Measurements from ENCODE around the gene ELP2. TPM values are rescaled to one million over a fixed set of nuclear protein-coding genes. Genes with fewer than 3 reads are reported as not detected.

The ELP2 gene
- total RNA-seq, 1 experiment from 2014 or later, result 137 TPM

GRCh38 chr18:36088256-36088655 lies 41.4 kb upstream of the ELP2 start:
- no peak overlapping the region for H3K4me3 Mint-ChIP-seq
- H3K4me1 ChIP-seq (ENCODE audit: insufficient read depth, low read length), result no peaks in the 10 kb centered on the region
- H4K91ac ChIP-seq (ENCODE audit: insufficient read length, low read depth, low read length), result no peak overlapping the region
- no peak overlapping the region for H3K27ac Mint-ChIP-seq
- peaks cover 4% of the 10 kb centered on the region for H3K27me3 Mint-ChIP-seq (ENCODE audit: low read depth)
- no peaks in the 10 kb centered on the region; a peak in 1 of 5 replicates for H3K9me3 Mint-ChIP-seq
- no peak overlapping the region for H2BK20ac ChIP-seq (ENCODE audit: low read depth, low read length, poor library complexity, severe bottlenecking)
- H3K4ac ChIP-seq (ENCODE audit: low read depth, low read length), result no peak overlapping the region
- H3K14ac ChIP-seq (ENCODE audit: insufficient read depth, low read length), result no peak overlapping the region
- H3K18ac ChIP-seq (ENCODE audit: insufficient read length, low read depth, low read length), result no peak overlapping the region
- no peaks in the 10 kb centered on the region for H3K9me3 ChIP-seq (ENCODE audit: control insufficient read depth, low read depth, low read length)
- peaks cover 0 to 2% (median 0%) of the 10 kb centered on the region in 3 experiments; a peak in 1 of 7 replicates for H3K36me3 Mint-ChIP-seq (ENCODE audit: insufficient read depth in 1 of 3, low read depth in 3 of 3)
- no peak overlapping the region for H3K27ac ChIP-seq (ENCODE audit: insufficient read length, low read depth, low read length)
- no peak overlapping the region for H2AFZ ChIP-seq (ENCODE audit: low read length)
- TF ChIP-seq, protein P1, sequence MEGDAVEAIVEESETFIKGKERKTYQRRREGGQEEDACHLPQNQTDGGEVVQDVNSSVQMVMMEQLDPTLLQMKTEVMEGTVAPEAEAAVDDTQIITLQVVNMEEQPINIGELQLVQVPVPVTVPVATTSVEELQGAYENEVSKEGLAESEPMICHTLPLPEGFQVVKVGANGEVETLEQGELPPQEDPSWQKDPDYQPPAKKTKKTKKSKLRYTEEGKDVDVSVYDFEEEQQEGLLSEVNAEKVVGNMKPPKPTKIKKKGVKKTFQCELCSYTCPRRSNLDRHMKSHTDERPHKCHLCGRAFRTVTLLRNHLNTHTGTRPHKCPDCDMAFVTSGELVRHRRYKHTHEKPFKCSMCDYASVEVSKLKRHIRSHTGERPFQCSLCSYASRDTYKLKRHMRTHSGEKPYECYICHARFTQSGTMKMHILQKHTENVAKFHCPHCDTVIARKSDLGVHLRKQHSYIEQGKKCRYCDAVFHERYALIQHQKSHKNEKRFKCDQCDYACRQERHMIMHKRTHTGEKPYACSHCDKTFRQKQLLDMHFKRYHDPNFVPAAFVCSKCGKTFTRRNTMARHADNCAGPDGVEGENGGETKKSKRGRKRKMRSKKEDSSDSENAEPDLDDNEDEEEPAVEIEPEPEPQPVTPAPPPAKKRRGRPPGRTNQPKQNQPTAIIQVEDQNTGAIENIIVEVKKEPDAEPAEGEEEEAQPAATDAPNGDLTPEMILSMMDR (conservative IDR thresholded peaks at IDR 0.05), result no peak
- no peak overlapping the region for H3K9ac ChIP-seq (ENCODE audit: extremely low read depth, insufficient read length, low read length)
- no peak overlapping the region for H3K4me2 ChIP-seq (ENCODE audit: insufficient read depth, insufficient read length, low read length)
- H3T11ph ChIP-seq (ENCODE audit: low read length), result no peak overlapping the region
- no peak overlapping the region for H2BK5ac ChIP-seq (ENCODE audit: insufficient read length, low read length)
- no peak overlapping the region for H4K5ac ChIP-seq (ENCODE audit: insufficient read length, low read depth, low read length)
- no peaks in the 10 kb centered on the region for H3K23me2 ChIP-seq (ENCODE audit: insufficient read length, low read depth, low read length, poor library complexity, severe bottlenecking)
- H3K23ac ChIP-seq (ENCODE audit: insufficient read length, low read depth, low read length), result no peak overlapping the region
- H2BK15ac ChIP-seq (ENCODE audit: low read depth, low read length), result no peak overlapping the region
- no peaks in the 10 kb centered on the region for H3K4me1 Mint-ChIP-seq
- no peak overlapping the region for H2BK120ac ChIP-seq (ENCODE audit: low read depth, low read length, poor library complexity, severe bottlenecking)
- H2AK5ac ChIP-seq (ENCODE audit: insufficient read length, low read length), result no peak overlapping the region
- H4K8ac ChIP-seq (replicated peaks; ENCODE audit: insufficient read length, low read depth, low read length), result no peak overlapping the region
- no CpG with 5 or more reads among the region's 2 CpGs for WGBS (ENCODE audit: extremely low coverage, insufficient read length, low lambda C conversion rate)
- H3K79me2 ChIP-seq (ENCODE audit: insufficient read depth, low read length), result no peaks in the 10 kb centered on the region
- no peak for DNase-seq
- no peaks in the 10 kb centered on the region for H3K27me3 ChIP-seq (ENCODE audit: insufficient read depth, low read length)
- H3K79me1 ChIP-seq (ENCODE audit: insufficient read depth, low read depth, low read length, poor library complexity, severe bottlenecking), result no peaks in the 10 kb centered on the region
- H3K56ac ChIP-seq (ENCODE audit: insufficient read length, low read depth, low read length), result no peak overlapping the region
- no peaks in the 10 kb centered on the region for H4K20me1 ChIP-seq (ENCODE audit: control insufficient read depth, insufficient read depth, insufficient read length)
- no peak overlapping the region for H2BK12ac ChIP-seq (ENCODE audit: insufficient read length, low read depth, low read length)
